CD8-positive, alpha-beta memory T cell (primary cell): Measurements from ENCODE around the gene OGA. TPM values are rescaled to one million over a fixed set of nuclear protein-coding genes. Genes with fewer than 3 reads are reported as not detected.
A peak's percentile ranks its signal among the peaks of the same experiment; 100 is the strongest.

Experiments
- CTCF ChIA-PET: fragments of 350-600 bp; sonication (Branson Sonifier 250); formaldehyde crosslinking; loops from one replicate; lab custom pipeline; 2021; ENCODE audit warnings: antibody characterized with exemption; lab: Charles Lee
- POLR2A ChIA-PET: fragments of 350-600 bp; sonication (Branson Sonifier 250); formaldehyde crosslinking; loops from one replicate; lab custom pipeline; 2021; ENCODE audit warnings: antibody characterized with exemption; lab: Charles Lee
- DNase-seq, 5 donors: peaks; one replicate each; pipeline versions ENCODE4 v3.0.0 to v3.0.0-alpha.2; 2020 to 2022; ENCODE audit warnings: mixed read lengths in 1 of 5
- H3K27ac ChIP-seq: one replicate; pipeline ENCODE4 v1.7.0; 2013; ENCODE audit warnings: low read depth, mild to moderate bottlenecking, low read length, moderate library complexity
- H3K27me3 ChIP-seq: 2 replicates; pipeline ENCODE4 v1.7.0; 2013; ENCODE audit warnings: low read length, mild to moderate bottlenecking; ENCODE audit not compliant: insufficient read depth, poor library complexity, severe bottlenecking
- H3K36me3 ChIP-seq: 2 replicates; pipeline ENCODE4 v1.7.0; 2013; ENCODE audit warnings: mild to moderate bottlenecking, low read length, moderate library complexity; ENCODE audit not compliant: insufficient read depth
- H3K4me1 ChIP-seq: 2 replicates; pipeline ENCODE4 v1.7.0; 2013; ENCODE audit warnings: mild to moderate bottlenecking, low read length, moderate library complexity; ENCODE audit not compliant: insufficient read depth
- H3K4me3 ChIP-seq: 2 replicates; pipeline ENCODE4 v1.7.0; 2013; ENCODE audit warnings: mild to moderate bottlenecking, low read length
- H3K9me3 ChIP-seq: 2 replicates; pipeline ENCODE4 v1.7.0; 2013; ENCODE audit warnings: mild to moderate bottlenecking, low read length
- H3K27ac Mint-ChIP-seq, 8 donors: one replicate each; pipeline ENCODE4 v1.8.0; 2020 to 2021; ENCODE audit warnings: mixed read lengths in 8 of 8, mild to moderate bottlenecking in 6 of 8, inconsistent platforms in 3 of 8, moderate library complexity in 3 of 8
- H3K27me3 Mint-ChIP-seq, 2 donors: one replicate each; pipeline ENCODE4 v1.8.0; 2020 to 2021; ENCODE audit warnings: mixed read lengths in 2 of 2, mild to moderate bottlenecking in 1 of 2, moderate library complexity in 1 of 2
- H3K36me3 Mint-ChIP-seq, 3 donors: one replicate each; pipeline ENCODE4 v1.8.0; 2020 to 2021; ENCODE audit warnings: mixed read lengths in 3 of 3, inconsistent platforms in 1 of 3, mild to moderate bottlenecking in 1 of 3
- H3K4me1 Mint-ChIP-seq, 3 donors: one replicate each; pipeline ENCODE4 v1.8.0; 2020 to 2021; ENCODE audit warnings: mixed read lengths in 3 of 3, inconsistent platforms in 1 of 3, mild to moderate bottlenecking in 1 of 3
- H3K4me3 Mint-ChIP-seq, 7 donors: one replicate each; pipeline ENCODE4 v1.8.0; 2020 to 2021; ENCODE audit warnings: mixed read lengths in 7 of 7, mild to moderate bottlenecking in 6 of 7, moderate library complexity in 4 of 7, inconsistent platforms in 2 of 7
- H3K9me3 Mint-ChIP-seq, 5 donors: one replicate each; pipeline ENCODE4 v1.8.0; 2020 to 2022; ENCODE audit warnings: mixed read lengths in 5 of 5, mild to moderate bottlenecking in 3 of 5, moderate library complexity in 2 of 5, inconsistent platforms in 1 of 5
- polyA plus RNA-seq: library from polyadenylated mRNA; unstranded; fragments of 300-500 nt; fragmentation: Illumina TruSeq; gene quantifications from one replicate; pipeline ENCODE4 v1.2.3, GENCODE V29; 2021
- total RNA-seq, 2 experiments: library from RNA; stranded (reverse); gene quantifications; one replicate each; pipeline ENCODE4 v1.2.3, GENCODE V29; 2021

OGA gene
- total and polyA plus RNA-seq, 3 experiments from 2014 or later: 45.7 to 109 (median 95.8) TPM

GRCh38 chr10:101840102-101840684, 21.9 kb upstream of the OGA start:
- ChIA-PET POLR2A (interaction anchor here (0.5 to 3.3 kb wide), 6 partner anchors 9 to 460 kb away, joined by 3 to 24 read pairs (median 6); partner anchors contain the start of gene OGA), CTCF (interaction anchor here (0.6 to 5.3 kb wide), 45 partner anchors 8 to 542 kb away, joined by 3 to 77 read pairs (median 5); partner anchors contain the start of genes HPS6, NPM3 and OGA)
- H3K9me3 ChIP-seq: no peaks in the 10 kb centered on the region
- H3K4me1 ChIP-seq: peaks cover 55% of the 10 kb centered on the region
- no peak overlapping the region for H3K27ac ChIP-seq
- peak overlapping the region; percentile 82 to 95 (median 88) for H3K4me3 Mint-ChIP-seq
- no peaks in the 10 kb centered on the region for H3K9me3 Mint-ChIP-seq
- peak in 3 of 5 donors; percentile 23 to 73 (median 29) for DNase-seq
- peaks cover 45 to 67% (median 56%) of the 10 kb centered on the region in 3 donors for H3K4me1 Mint-ChIP-seq
- peak overlapping the region; percentile 45 for H3K4me3 ChIP-seq
- no peaks in the 10 kb centered on the region for H3K36me3 ChIP-seq
- H3K27ac Mint-ChIP-seq: peak overlapping the region in 7 of 8 donors; percentile 65 to 95 (median 76)
- peaks cover 0 to 3% (median 0%) of the 10 kb centered on the region in 3 donors for H3K36me3 Mint-ChIP-seq
- peaks cover 0 to 5% of the 10 kb centered on the region in 2 donors for H3K27me3 Mint-ChIP-seq
- H3K27me3 ChIP-seq: no peaks in the 10 kb centered on the region

DNA sequence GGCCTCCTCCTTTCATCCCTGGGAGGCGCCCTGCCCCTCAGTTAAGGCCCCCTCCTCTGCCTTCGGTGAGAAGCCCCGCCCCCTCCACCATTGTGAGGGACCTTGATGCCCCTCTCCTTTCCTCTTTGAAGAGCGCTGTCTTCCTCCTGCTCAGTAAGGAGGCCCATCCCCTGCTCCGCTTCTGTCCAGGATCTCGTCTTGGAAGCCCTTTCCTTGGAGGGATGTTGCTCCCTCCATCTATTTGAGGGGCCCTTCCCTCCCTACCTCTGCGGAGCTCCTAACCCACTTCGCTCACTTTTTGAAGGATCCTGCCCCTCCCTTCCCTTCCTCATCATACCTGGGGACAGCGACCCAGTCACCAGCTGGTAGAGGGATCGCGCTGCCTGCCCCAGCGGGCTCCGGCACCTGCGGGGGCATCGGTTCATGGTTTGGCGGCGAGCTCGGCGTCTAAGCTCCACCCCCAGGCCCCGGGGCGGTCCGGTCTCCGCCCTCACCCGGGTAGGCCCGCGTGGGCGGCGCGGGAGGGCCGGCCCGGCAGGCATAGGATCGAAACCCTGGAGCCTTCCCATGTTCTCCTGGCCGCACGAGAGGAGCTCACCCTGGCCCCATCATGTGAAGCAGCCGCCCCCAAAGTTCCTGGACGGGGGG, 21.3 kb upstream of the OGA start:
- no peaks in the 10 kb centered on the region for H3K9me3 Mint-ChIP-seq
- no peaks in the 10 kb centered on the region for H3K36me3 Mint-ChIP-seq
- peak overlapping the region in 5 of 8 donors; percentile 65 to 92 (median 66) for H3K27ac Mint-ChIP-seq
- CTCF ChIA-PET: interaction anchor here (0.7 to 5.3 kb wide), 9 partner anchors 19 to 292 kb away, joined by 3 to 77 read pairs (median 13); partner anchors contain the start of gene OGA
- Histone ChIP-seq H3K27me3 (no peaks in the 10 kb centered on the region), H3K36me3 (no peaks in the 10 kb centered on the region), H3K4me1 (peaks cover 60% of the 10 kb centered on the region), H3K9me3 (no peaks in the 10 kb centered on the region), H3K4me3 (peak overlapping the region; percentile 59), H3K27ac (no peak overlapping the region)
- H3K4me1 Mint-ChIP-seq: peaks cover 50 to 67% (median 61%) of the 10 kb centered on the region in 3 donors
- H3K4me3 Mint-ChIP-seq: peak overlapping the region; percentile 45 to 95 (median 88)
- DNase-seq: peak; percentile 36 to 76 (median 65)
- peaks cover 0 to 5% of the 10 kb centered on the region in 2 donors for H3K27me3 Mint-ChIP-seq
- POLR2A ChIA-PET: interaction anchor here (0.5 to 3.3 kb wide), 5 partner anchors 8 to 461 kb away, joined by 3 to 24 read pairs (median 7); partner anchors contain the start of gene OGA

GRCh38 chr10:101839002-101839401, 20.8 kb upstream of the OGA start:
- CTCF ChIA-PET: interaction anchor here (0.7 to 5.3 kb wide), 8 partner anchors 20 to 293 kb away, joined by 3 to 77 read pairs (median 16); partner anchors contain the start of gene OGA
- H3K4me3 ChIP-seq: no peak overlapping the region
- peak overlapping the region in 1 of 8 donors; percentile 25 for H3K27ac Mint-ChIP-seq
- no peaks in the 10 kb centered on the region for H3K36me3 ChIP-seq
- H3K27me3 ChIP-seq: no peaks in the 10 kb centered on the region
- peaks cover 60% of the 10 kb centered on the region for H3K4me1 ChIP-seq
- H3K27me3 Mint-ChIP-seq: peaks cover 0 to 5% of the 10 kb centered on the region in 2 donors
- no peak for DNase-seq
- H3K4me1 Mint-ChIP-seq: peaks cover 51 to 67% (median 61%) of the 10 kb centered on the region in 3 donors
- H3K9me3 ChIP-seq: no peaks in the 10 kb centered on the region
- peak overlapping the region; percentile 45 to 95 (median 84) for H3K4me3 Mint-ChIP-seq
- H3K36me3 Mint-ChIP-seq: no peaks in the 10 kb centered on the region
- POLR2A ChIA-PET: interaction anchor here (0.5 to 3.3 kb wide), 4 partner anchors 7 to 168 kb away, joined by 4 to 24 read pairs (median 7); partner anchors contain the start of gene OGA
- no peaks in the 10 kb centered on the region for H3K9me3 Mint-ChIP-seq
- no peak overlapping the region for H3K27ac ChIP-seq

DNA sequence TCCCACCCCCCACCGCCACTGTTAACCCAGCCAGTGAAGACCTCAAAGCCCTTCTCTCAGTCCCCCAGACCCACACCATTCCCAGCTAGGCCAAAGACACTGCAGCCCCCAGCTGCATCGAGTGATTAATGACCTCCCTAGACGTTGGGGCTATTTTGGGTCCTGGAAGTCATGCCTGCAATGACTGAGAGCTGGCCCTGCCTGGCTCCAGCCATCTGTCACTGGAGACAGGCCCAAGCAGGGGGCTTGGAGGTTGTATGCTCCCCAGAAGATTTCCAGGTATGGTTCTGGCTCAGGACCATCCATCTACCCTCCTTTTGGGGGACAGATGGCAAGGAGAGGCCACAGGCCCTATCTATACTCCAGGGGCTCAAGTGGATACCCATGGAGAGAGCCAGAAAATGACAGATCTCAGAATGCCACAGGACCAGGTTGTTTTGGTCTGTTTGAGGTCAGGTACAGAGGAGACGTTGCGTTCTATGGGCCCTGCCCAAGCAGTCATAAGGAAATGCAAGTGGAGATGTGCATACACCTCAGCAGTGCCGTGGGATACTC, 20.2 kb upstream of the OGA start:
- DNase-seq: no peak
- no peak overlapping the region for H3K27ac ChIP-seq
- no peak overlapping the region for H3K4me3 ChIP-seq
- no peaks in the 10 kb centered on the region for H3K27me3 ChIP-seq
- Mint-ChIP-seq H3K27ac (peak overlapping the region in 1 of 8 donors; percentile 57), H3K4me1 (peaks cover 53 to 69% (median 63%) of the 10 kb centered on the region in 3 donors), H3K9me3 (no peaks in the 10 kb centered on the region), H3K4me3 (peak overlapping the region in 6 of 7 donors; percentile 45 to 95 (median 83)), H3K27me3 (peaks cover 0 to 5% of the 10 kb centered on the region in 2 donors), H3K36me3 (no peaks in the 10 kb centered on the region)
- CTCF ChIA-PET: interaction anchor here (1.2 to 4.1 kb wide), 4 partner anchors 10 to 213 kb away, joined by 3 to 21 read pairs (median 4); no protein-coding TSS in a partner anchor
- H3K4me1 ChIP-seq: peaks cover 64% of the 10 kb centered on the region
- POLR2A ChIA-PET: no interaction called here
- H3K9me3 ChIP-seq: no peaks in the 10 kb centered on the region
- H3K36me3 ChIP-seq: no peaks in the 10 kb centered on the region

- H3K4me1 ChIP-seq: peaks cover 64% of the 10 kb centered on the region
- POLR2A ChIA-PET: no interaction called here
- peaks cover 0 to 6% of the 10 kb centered on the region in 2 donors for H3K27me3 Mint-ChIP-seq
These were observed 19.5 kb upstream of the OGA start for GRCh38 chr10:101837748-101838147.

DNA sequence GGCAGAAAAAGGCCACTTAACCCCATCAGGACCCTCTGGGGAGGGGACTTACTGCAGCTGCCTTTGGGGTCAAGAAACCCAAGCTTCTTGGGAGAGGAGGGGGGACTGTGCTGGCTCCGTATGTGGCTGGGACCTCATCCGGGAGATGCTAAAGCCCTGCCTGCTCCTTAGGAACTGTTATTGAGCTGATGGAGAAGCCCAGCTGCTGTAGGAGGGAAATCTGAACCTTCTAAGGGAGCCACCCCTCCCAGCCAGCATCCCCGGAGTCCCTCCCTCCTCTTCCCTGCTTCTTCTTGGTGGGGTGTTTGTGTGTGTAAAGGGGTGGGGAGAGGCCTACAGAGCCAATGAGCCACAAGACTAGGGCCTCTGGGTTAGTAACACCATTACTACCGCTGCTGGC, 17.1 kb upstream of the OGA start:
- H3K36me3 Mint-ChIP-seq: peaks cover 0 to 3% (median 0%) of the 10 kb centered on the region in 3 donors
- H3K27me3 ChIP-seq: no peaks in the 10 kb centered on the region
- H3K9me3 ChIP-seq: no peaks in the 10 kb centered on the region
- H3K36me3 ChIP-seq: no peaks in the 10 kb centered on the region
- ChIA-PET CTCF (interaction anchor here (1.0 to 4.1 kb wide), 13 partner anchors 8 to 237 kb away, joined by 3 to 23 read pairs (median 5); partner anchors contain the start of genes KCNIP2, NPM3 and OGA), POLR2A (interaction anchor here (1.5 kb wide), 1 partner anchor 18 kb away, joined by 4 read pairs; the partner anchor contains the start of gene OGA)
- peaks cover 0 to 8% of the 10 kb centered on the region in 2 donors for H3K27me3 Mint-ChIP-seq
- no peak for DNase-seq
- peaks cover 67% of the 10 kb centered on the region for H3K4me1 ChIP-seq
- H3K4me3 Mint-ChIP-seq: no peak overlapping the region
- peak overlapping the region in 1 of 8 donors; percentile 76 for H3K27ac Mint-ChIP-seq
- peaks cover 0 to 3% (median 0%) of the 10 kb centered on the region in 5 donors for H3K9me3 Mint-ChIP-seq
- peaks cover 49 to 69% (median 61%) of the 10 kb centered on the region in 3 donors for H3K4me1 Mint-ChIP-seq
- no peak overlapping the region for H3K4me3 ChIP-seq
- H3K27ac ChIP-seq: no peak overlapping the region

More at GRCh38 chr10:101837748-101838147, 19.5 kb upstream of the OGA start:
- peaks cover 53 to 69% (median 63%) of the 10 kb centered on the region in 3 donors for H3K4me1 Mint-ChIP-seq
- Histone ChIP-seq H3K4me3 (no peak overlapping the region), H3K36me3 (no peaks in the 10 kb centered on the region), H3K27me3 (no peaks in the 10 kb centered on the region), H3K27ac (no peak overlapping the region), H3K9me3 (no peaks in the 10 kb centered on the region)
- no peak overlapping the region for H3K27ac Mint-ChIP-seq
- H3K4me3 Mint-ChIP-seq: no peak overlapping the region
- no peaks in the 10 kb centered on the region for H3K36me3 Mint-ChIP-seq
- CTCF ChIA-PET: interaction anchor here (1.2 to 4.1 kb wide), 6 partner anchors 9 to 234 kb away, joined by 3 to 23 read pairs (median 7); partner anchors contain the start of gene OGA
- no peak for DNase-seq
- no peaks in the 10 kb centered on the region for H3K9me3 Mint-ChIP-seq

- H3K36me3 ChIP-seq: no peaks in the 10 kb centered on the region
- H3K27ac Mint-ChIP-seq: peak overlapping the region in 4 of 8 donors; percentile 61 to 84 (median 80)
- peaks cover 66% of the 10 kb centered on the region for H3K4me1 ChIP-seq
- H3K9me3 Mint-ChIP-seq: peaks cover 0 to 4% (median 0%) of the 10 kb centered on the region in 5 donors
- H3K36me3 Mint-ChIP-seq: peaks cover 0 to 3% (median 0%) of the 10 kb centered on the region in 3 donors
- no peak for DNase-seq
- ChIA-PET POLR2A (no interaction called here), CTCF (interaction anchor here (2.3 to 4.1 kb wide), 2 partner anchors 9 to 15 kb away, joined by 5 to 23 read pairs; partner anchors contain the start of genes KCNIP2 and OGA)
- H3K27me3 ChIP-seq: no peaks in the 10 kb centered on the region
- peaks cover 0 to 12% of the 10 kb centered on the region in 2 donors for H3K27me3 Mint-ChIP-seq
- no peak overlapping the region for H3K27ac ChIP-seq
- H3K4me3 ChIP-seq: peak overlapping the region; percentile 23
- peaks cover 50 to 69% (median 60%) of the 10 kb centered on the region in 3 donors for H3K4me1 Mint-ChIP-seq
- H3K9me3 ChIP-seq: no peaks in the 10 kb centered on the region
- H3K4me3 Mint-ChIP-seq: peak overlapping the region in 2 of 7 donors; percentile 1 to 34
These were observed 16.1 kb upstream of the OGA start for GRCh38 chr10:101834341-101834740.
